Midbrain (tissue), 1 donor: ENCODE results near the gene BUD31.
"Not testable (repeated sequence)": the region's sequence is repeated elsewhere in the genome, so short reads cannot be mapped to it uniquely, and the experiment has no call there.

Source experiments
- DNase-seq: peaks from one replicate; lab custom pipeline; 2025; lab: John Stamatoyannopoulos, UW

The BUD31 gene

GRCh38 chr7:99380823-99381663 lies 27.7 kb upstream of the BUD31 start:
- DNase-seq: no peak

DNA sequence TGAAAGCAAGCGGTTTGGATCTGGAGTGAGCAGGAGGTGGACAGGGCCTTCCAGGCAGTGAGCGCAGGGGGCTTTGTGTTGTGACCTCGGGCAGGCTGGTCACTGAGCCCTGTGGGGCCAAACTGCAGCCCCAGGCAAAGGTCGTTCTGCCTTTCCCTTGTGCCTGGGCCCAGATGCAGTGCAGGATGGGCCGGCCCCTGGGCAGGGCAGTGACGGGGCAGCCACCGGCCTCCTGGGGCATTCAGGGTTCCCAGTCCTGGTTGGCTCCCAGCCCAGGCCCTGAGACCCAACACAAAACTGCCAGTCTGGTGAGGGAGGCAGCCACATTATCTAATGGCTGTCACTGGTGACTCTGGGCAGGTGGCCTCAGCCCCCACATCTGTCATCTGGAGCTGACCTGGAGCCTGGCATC lies 27.1 kb upstream of the BUD31 start:
- DNase-seq: no peak

DNA sequence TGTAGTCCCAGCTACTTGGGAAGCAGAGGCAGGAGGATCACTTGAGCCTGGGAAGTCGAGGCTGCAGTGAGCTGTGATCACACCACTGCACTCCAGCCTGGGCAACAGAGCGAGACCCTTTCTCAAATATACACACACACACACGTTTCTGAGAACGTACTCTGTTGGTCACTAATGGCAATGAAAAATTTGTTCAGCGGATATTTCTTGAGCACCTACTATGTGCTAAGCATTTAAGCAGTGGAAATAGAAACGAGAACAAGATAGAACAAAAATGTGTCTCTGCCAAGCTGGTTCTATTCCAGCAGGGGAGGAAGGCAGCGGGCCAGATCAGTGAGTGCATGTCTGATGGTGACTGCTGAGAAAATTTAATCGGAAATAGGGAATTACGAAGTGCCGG lies 25.6 kb upstream of the BUD31 start:
- DNase-seq: no peak

GRCh38 chr7:99383791-99384370 lies 24.9 kb upstream of the BUD31 start:
- no peak for DNase-seq

DNA sequence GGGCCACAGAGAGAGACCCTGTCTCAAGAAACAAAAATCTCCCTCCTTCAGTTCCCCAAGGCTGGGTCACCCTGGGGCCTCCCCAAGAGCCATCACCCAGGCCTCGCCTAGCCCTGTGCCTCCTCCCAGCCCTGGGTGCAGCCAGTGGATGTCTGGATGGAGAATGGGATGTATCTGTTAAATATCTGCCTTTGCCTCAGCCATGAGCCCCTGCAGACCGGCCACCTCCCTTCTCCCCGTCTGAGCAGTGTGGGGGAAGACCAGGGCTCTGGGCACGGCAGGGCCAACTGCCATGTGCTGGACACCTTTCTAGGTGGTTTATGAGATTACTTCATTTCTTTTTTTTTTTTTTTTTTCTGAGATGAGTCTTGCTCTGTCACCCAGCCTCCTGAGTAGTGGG lies 24.2 kb upstream of the BUD31 start:
- DNase-seq: no peak

- no peak for DNase-seq
These were observed 23.2 kb upstream of the BUD31 start for GRCh38 chr7:99385564-99385963.

DNA sequence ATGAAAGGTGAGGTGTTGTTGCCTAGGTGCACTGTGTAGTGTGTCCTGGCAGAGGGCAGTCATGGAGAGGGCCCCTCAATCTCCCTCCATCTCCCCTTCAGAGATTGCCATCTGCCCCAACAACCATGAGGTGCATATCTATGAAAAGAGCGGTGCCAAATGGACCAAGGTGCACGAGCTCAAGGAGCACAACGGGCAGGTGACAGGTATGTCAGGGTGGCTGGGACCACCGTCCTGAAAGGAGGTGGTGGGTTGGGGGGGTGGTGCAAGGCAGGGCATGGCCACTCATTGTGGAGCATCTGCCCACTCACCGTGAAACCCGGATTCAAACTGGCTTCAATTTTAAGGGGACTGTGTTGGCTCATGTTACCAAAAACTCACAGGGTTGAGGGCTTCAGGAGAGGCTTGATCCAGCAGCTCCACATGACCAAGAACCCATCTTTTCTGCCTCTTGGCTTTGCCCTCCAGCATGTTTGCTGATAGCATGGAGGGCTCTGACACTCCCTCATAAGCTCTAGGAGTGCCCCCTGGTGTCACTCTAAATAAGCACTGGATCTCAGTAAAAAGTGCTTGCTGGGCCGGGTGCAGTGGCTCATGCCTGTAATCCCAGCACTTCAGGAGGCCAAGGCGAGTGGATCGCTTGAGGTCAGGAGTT lies 22.1 kb upstream of the BUD31 start:
- no peak for DNase-seq

- not testable (repeated sequence) for DNase-seq
These were observed 21.5 kb upstream of the BUD31 start for GRCh38 chr7:99387239-99387635.

DNA sequence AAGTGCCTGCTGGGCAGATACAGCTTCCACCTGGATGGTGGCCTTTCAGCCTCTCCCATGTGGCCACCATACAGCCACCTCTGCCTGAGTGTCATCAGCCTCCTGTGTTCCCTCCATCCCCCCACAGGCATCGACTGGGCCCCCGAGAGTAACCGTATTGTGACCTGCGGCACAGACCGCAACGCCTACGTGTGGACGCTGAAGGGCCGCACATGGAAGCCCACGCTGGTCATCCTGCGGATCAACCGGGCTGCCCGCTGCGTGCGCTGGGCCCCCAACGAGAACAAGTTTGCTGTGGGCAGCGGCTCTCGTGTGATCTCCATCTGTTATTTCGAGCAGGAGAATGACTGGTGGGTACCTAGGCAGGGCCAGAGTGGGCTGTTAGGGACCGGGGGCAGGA lies 20.9 kb upstream of the BUD31 start:
- DNase-seq: no peak

DNA sequence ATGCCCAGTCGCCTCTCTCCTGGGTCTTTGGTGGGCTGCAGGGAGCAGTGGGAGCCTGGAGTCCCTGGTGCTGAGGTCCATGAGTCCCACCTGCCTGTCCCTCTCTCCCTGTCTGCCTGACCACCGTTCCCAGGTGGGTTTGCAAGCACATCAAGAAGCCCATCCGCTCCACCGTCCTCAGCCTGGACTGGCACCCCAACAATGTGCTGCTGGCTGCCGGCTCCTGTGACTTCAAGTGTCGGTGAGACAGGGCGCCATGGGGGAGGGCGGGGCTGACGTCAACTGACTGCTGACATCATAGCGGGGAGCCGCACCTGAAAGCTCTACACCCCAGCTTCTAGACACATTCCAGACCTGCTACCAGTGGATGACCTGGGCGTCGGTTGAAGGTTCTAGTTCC lies 19.0 kb upstream of the BUD31 start:
- DNase-seq: no peak

DNA sequence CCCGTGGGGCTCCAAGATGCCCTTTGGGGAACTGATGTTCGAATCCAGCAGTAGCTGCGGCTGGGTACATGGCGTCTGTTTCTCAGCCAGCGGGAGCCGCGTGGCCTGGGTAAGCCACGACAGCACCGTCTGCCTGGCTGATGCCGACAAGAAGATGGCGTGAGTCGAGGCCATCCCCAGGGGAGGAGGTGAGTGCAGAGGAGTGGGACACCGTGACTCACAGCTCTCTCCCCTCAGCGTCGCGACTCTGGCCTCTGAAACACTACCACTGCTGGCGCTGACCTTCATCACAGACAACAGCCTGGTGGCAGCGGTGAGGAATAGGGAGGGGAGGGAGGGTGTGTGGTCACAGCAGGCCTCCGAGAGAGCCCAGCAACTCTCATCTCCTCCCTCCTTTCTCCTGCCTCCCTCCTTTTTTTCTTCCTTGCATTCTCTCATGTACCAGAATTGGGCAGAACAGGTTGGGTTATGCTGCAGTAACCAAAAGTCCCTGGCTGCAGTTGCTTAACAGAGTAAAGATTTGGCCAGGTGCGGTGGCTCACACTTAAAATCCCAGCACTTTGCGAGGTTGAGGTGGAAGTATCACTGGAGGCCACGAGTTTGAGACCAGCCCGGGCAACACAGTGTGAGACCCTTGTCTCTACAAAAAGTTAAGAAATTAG lies 17.7 kb upstream of the BUD31 start:
- DNase-seq: no peak

DNA sequence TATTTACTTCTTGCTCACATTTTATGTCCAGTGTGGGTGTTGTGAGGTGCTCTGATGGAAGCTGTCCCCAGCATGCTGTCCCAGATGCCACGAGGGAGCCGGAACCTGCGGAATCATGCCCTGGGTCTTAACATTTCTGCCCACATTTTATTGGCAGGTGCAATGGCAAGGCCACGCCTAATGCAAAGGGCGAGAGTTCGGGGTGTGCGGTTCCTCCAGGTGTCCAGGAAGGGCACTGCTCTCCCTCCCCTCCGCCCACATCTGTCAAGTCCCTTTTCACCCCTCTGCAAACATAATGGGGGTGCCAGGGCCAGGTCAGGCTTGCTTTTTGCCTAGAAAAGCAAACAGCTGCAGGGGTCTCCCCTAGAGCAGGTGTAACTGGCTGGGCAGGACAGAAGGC lies 16.7 kb upstream of the BUD31 start:
- no peak for DNase-seq

DNA sequence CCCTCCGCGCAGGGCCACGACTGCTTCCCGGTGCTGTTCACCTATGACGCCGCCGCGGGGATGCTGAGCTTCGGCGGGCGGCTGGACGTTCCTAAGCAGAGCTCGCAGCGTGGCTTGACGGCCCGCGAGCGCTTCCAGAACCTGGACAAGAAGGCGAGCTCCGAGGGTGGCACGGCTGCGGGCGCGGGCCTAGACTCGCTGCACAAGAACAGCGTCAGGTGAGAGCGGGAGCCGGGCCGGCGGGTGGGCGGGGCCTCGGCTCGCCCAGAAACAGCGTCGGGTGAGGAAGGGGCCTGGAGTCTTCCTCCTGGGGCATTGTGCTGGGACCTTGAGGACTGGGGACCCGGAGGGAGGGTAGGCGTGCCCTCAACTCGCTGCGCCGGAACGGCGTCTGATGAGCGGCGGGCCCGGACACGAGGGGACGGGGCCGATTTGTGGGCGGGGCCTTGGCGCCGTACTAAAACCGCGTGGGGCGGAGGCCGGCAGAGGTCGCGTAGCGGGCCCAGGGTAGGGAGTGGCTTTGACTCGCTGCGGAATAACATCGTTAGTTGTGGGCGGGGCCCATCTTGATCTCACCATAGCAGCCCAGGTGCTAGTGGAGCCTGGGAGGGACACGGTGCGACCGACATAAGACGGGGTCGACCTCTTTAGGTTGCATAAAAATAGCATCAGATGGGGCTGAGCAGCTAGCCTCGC lies 16.0 kb upstream of the BUD31 start:
- DNase-seq: no peak

DNA sequence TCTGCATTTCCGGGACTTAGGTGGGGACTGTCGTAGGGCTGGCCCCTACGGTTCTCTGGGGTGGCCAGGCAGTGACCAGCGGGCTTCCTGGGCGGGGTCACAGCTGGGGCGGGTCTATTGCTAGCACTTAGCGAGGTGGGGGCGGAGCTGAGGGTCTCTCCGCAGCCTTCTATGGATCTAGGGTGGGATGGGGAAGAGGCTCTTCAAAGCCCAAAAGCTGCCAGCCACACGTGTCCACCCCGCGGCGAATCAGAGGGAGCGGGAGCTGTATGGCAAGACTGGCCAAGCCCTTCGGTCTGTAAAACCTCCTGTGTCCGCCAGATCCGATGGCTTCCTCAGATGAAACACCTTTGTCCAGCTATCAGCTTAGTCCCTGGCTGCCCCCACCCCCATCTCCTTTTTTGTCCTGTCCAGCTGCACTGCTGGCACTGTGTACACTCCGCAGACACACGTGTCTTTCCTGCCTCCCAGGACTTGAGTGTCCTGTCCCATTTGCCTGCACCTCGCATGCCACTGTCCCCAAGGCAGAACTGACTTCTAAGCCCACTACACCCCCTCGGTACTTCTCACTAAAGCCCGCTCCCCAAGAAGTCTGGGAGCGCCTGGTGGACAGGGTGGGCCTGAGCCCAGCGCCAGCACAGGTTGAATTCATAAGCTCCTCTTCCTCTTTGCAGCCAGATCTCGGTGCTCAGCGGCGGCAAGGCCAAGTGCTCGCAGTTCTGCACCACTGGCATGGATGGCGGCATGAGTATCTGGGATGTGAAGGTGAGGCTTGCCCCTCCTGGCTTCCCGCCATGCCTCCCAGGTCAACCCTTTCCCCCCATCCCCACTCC lies 15.2 kb upstream of the BUD31 start:
- no peak for DNase-seq

GRCh38 chr7:99394188-99394502 lies 14.6 kb upstream of the BUD31 start:
- DNase-seq: no peak

- DNase-seq: no peak
These were observed 13.0 kb upstream of the BUD31 start for GRCh38 chr7:99395616-99396327.

GRCh38 chr7:99396418-99397296 lies 12.1 kb upstream of the BUD31 start:
- no peak for DNase-seq

- DNase-seq: no peak
These were observed 11.3 kb upstream of the BUD31 start for GRCh38 chr7:99397297-99397983.

GRCh38 chr7:99398891-99399445 lies 9.8 kb upstream of the BUD31 start:
- DNase-seq: no peak
